GM12865 (cell line): ENCODE results near the gene TOMM70.

ENCODE experiments used
- DNase-seq: peaks from one replicate; pipeline ENCODE4 v3.0.0; 2010; ENCODE audit warnings: low read depth
- H3K4me3 ChIP-seq: 2 replicates; pipeline ENCODE4 v1.5.1; 2011; ENCODE audit warnings: mild to moderate bottlenecking, low read depth, low read length, control low read depth
- CTCF ChIP-seq: IDR thresholded peaks from 2 replicates; pipeline ENCODE4 v1.5.1; 2011; ENCODE audit warnings: low read length, control low read depth, low read depth, inconsistent platforms; ENCODE audit not compliant: insufficient read depth; ENCODE audit errors: missing control alignments

Gene TOMM70

DNA sequence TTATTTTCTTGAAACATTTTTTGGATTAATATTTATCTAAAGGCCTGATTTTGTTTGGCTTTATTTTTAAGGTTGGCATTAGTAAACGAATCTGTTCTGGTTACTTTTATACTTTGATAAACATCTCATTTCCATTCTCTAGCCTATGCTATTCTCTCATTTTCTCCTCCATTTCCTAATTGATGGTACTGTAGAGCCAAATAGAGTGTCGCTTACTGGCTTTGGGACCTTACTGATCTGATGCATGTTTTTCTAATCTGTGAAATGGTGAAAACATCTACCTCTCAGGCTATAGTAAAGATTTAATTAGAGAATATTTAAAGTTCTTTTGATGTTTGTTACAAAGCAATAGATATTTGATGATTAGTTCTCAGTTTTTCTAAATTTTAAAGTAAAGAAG is 2.0 kb upstream of the TOMM70 start:
- TF ChIP-seq CTCF: no peak
- no peak for DNase-seq
- H3K4me3 ChIP-seq: peak overlapping the region; percentile 99

DNA sequence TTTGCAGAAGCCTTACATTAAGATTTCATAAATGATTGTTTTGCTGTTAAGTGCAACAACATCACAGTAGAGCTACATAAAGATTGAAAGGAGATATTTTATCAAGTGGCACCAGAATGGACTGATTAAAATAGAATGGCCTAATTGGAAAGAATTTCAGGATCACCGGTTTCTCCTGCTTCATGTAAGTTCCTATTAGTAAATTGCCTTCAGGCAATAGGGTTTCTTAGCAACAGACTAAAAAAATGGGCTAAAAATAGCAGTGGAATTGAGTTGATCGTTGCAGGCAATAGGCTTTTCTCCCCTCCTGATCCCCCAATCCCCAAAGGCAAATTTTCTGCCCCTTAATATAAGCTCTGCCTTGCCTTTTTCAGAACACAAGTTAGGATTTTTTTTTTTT is 1.4 kb upstream of the TOMM70 start:
- peak; percentile 35 for DNase-seq
- H3K4me3 ChIP-seq: peak overlapping the region; percentile 99
- no peak for TF ChIP-seq CTCF

DNA sequence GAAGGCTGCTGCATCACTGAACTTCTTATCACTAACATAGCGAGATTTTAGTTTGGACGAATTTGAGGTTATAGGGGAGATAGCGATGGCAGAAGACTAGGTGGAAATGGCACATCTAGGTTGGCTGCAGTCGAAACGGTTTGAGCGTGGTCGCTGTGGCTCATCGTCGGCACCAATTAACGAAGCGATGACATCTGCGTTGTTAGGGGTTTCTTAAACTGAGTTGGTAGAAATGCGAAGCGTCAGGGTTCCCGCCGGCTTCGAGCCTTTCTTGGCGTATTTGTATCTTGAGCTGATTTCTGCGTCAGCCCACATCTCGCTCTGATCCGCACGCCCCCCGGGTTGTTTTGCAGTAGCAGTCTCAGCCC is 769 bp upstream of the TOMM70 start:
- peak overlapping the region; percentile 99 for H3K4me3 ChIP-seq
- peak; percentile 69 for DNase-seq
- no peak for TF ChIP-seq CTCF

DNA sequence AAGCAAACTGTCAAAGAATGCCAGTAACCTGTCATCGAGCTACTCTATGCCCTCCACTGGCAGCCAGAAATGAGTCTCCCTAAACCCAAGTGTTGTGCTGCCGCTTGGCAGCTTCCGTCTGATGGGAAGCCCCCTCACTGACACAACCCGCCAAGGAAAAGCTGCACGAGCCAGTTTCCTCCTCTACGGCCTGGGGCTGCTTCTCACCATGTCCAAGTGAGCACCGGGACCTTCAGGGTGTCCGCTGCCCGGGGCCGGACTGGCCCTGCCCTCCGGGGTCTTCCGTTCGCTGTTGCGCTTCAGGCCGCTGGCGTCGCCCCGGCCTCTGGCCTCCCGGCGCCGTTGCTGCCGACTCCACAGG is 490 bp downstream of the TOMM70 start:
- peak overlapping the region; percentile 99 for H3K4me3 ChIP-seq
- TF ChIP-seq CTCF: no peak
- DNase-seq: peak; percentile 59

GRCh38 chr3:100399341-100400071 is 1.4 kb downstream of the TOMM70 start:
- DNase-seq: peak; percentile 3
- no peak for TF ChIP-seq CTCF
- H3K4me3 ChIP-seq: peak overlapping the region; percentile 99

GRCh38 chr3:100396967-100397366 is 3.9 kb downstream of the TOMM70 start:
- no peak for TF ChIP-seq CTCF
- H3K4me3 ChIP-seq: no peak overlapping the region
- no peak for DNase-seq

GRCh38 chr3:100395679-100396431 is 5.0 kb downstream of the TOMM70 start:
- no peak overlapping the region for H3K4me3 ChIP-seq
- DNase-seq: peak; percentile 3
- TF ChIP-seq CTCF: no peak
